PC-3 (cell line): ENCODE results near the gene COX4I1. TPM values are rescaled to one million over a fixed set of nuclear protein-coding genes. Genes with fewer than 3 reads are reported as not detected.

Source experiments
- ATAC-seq: fragments of 200-7000 bp; cut with Tn5 transposase; 2 replicates; pipeline ENCODE4 v1.9.1; 2020; ENCODE audit warnings: mild to moderate bottlenecking, moderate library complexity
- BruUV-seq: library from RNA; stranded (reverse); fragments of 400-500 nt; replicated peaks from 2 replicates; lab custom pipeline; 2021; lab: Mats Ljungman, UMichigan
- CTCF ChIA-PET: fragments of 300-600 bp; sonication (Branson Sonifier 250); formaldehyde crosslinking; loops from one replicate; lab custom pipeline; 2022; ENCODE audit warnings: antibody characterized with exemption; lab: Charles Lee
- POLR2A ChIA-PET: fragments of 300-600 bp; sonication (Branson Sonifier 250); formaldehyde crosslinking; loops from one replicate; lab custom pipeline; 2022; ENCODE audit warnings: antibody characterized with exemption; ENCODE audit not compliant: unreplicated experiment; lab: Charles Lee
- DNase-seq: peaks from one replicate; pipeline ENCODE4 v3.0.0-alpha.2; 2015
- H2AFZ ChIP-seq: fragments of 300-600 bp; sonication (generic); 2 replicates; pipeline ENCODE4 v1.6.0; 2016; ENCODE audit warnings: antibody characterized with exemption, low read length
- H3F3A ChIP-seq: fragments of 300-600 bp; sonication (generic); one replicate; pipeline ENCODE4 v1.6.0; 2017; ENCODE audit warnings: antibody characterized with exemption, low read length, control low read depth, mild to moderate bottlenecking; ENCODE audit not compliant: unreplicated experiment
- H3K27ac ChIP-seq: fragments of 300-600 bp; sonication (generic); 2 replicates; pipeline ENCODE4 v1.5.1; 2016; ENCODE audit warnings: mild to moderate bottlenecking, low read length
- H3K27me3 ChIP-seq: fragments of 300-600 bp; sonication (generic); 2 replicates; pipeline ENCODE4 v1.6.1; 2016; ENCODE audit warnings: low read length, mixed read lengths
- H3K36me3 ChIP-seq: fragments of 300-600 bp; sonication (generic); 2 replicates; pipeline ENCODE4 v1.6.1; 2016; ENCODE audit warnings: low read depth, mixed run types, low read length, mixed read lengths
- H3K4me1 ChIP-seq: fragments of 300-600 bp; sonication (generic); 2 replicates; pipeline ENCODE4 v1.5.1; 2016; ENCODE audit warnings: low read length; ENCODE audit not compliant: insufficient read depth
- H3K4me2 ChIP-seq: fragments of 300-600 bp; sonication (generic); 2 replicates; pipeline ENCODE4 v1.6.0; 2016; ENCODE audit warnings: low read length
- H3K4me3 ChIP-seq: fragments of 300-600 bp; sonication (generic); 2 replicates; pipeline ENCODE4 v1.5.1; 2016; ENCODE audit warnings: mild to moderate bottlenecking, low read length, mixed read lengths
- H3K79me2 ChIP-seq: fragments of 300-600 bp; sonication (generic); 2 replicates; pipeline ENCODE4 v1.6.1; 2017; ENCODE audit warnings: low read length, mixed read lengths
- H3K9ac ChIP-seq: fragments of 300-600 bp; sonication (generic); 2 replicates; pipeline ENCODE4 v1.6.0; 2016; ENCODE audit warnings: mild to moderate bottlenecking, low read length
- H3K9me2 ChIP-seq: fragments of 300-600 bp; sonication (generic); replicated peaks from 2 replicates; pipeline ENCODE4 v1.6.1; 2016; ENCODE audit warnings: mixed run types, low read length, mixed read lengths
- H3K9me3 ChIP-seq: fragments of 300-600 bp; sonication (generic); 2 replicates; pipeline ENCODE4 v1.6.1; 2016; ENCODE audit warnings: low read length, mixed read lengths
- H4K20me1 ChIP-seq: fragments of 300-600 bp; sonication (generic); 2 replicates; pipeline ENCODE4 v1.6.1; 2016; ENCODE audit warnings: low read length, mixed read lengths
- EZH2 ChIP-seq: fragments of 300-600 bp; sonication (generic); IDR thresholded peaks from one replicate; pipeline ENCODE4 v1.6.1; 2017; ENCODE audit warnings: antibody characterized with exemption, mild to moderate bottlenecking, low read length; ENCODE audit not compliant: unreplicated experiment
- EZH2phosphoT487 ChIP-seq: fragments of 300-600 bp; sonication (generic); IDR thresholded peaks from 2 replicates; pipeline ENCODE4 v1.6.1; 2018; ENCODE audit warnings: mild to moderate bottlenecking, antibody characterized with exemption, low read length, borderline replicate concordance
- intact Hi-C: fragments of 100-400 bp; cut with micrococcal nuclease; formaldehyde crosslinking; loops from 2 replicates; pipeline ENCODE4 v1.9.0; 2023
- total RNA-seq: library from RNA; depleted of rRNA; stranded (reverse); fragments of >200 nt; gene quantifications from 2 replicates; pipeline ENCODE4 v1.2.3, GENCODE V29; 2014
- TF ChIP-seq, protein P1 (sequence below): fragments of 300-600 bp; sonication (generic); conservative IDR thresholded peaks from 2 replicates; pipeline ENCODE4 v1.5.1; 2017; ENCODE audit warnings: antibody characterized with exemption, low read depth, mild to moderate bottlenecking, low read length

The COX4I1 gene
- total RNA-seq, 1 experiment from 2014 or later, result 598 TPM

DNA sequence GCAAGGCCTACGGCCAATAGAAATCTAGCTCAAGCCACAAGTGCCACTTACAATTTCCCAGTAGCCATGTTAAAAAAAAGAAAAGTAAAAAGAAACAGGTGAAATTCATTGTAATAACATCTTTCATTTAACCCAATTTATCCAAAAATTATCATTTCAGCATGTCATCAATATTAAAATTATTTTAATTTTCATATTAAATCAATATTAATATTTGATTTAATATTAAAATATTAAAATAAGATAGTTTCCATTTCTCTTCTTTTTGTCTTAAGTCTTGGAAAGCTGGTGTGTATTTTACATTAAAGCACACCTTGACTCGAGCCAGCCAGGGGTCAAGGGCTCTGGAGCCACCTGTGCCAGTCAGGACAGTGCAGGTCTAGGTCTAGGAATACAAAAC, 35.9 kb upstream of the COX4I1 start:
- TF ChIP-seq, protein P1, sequence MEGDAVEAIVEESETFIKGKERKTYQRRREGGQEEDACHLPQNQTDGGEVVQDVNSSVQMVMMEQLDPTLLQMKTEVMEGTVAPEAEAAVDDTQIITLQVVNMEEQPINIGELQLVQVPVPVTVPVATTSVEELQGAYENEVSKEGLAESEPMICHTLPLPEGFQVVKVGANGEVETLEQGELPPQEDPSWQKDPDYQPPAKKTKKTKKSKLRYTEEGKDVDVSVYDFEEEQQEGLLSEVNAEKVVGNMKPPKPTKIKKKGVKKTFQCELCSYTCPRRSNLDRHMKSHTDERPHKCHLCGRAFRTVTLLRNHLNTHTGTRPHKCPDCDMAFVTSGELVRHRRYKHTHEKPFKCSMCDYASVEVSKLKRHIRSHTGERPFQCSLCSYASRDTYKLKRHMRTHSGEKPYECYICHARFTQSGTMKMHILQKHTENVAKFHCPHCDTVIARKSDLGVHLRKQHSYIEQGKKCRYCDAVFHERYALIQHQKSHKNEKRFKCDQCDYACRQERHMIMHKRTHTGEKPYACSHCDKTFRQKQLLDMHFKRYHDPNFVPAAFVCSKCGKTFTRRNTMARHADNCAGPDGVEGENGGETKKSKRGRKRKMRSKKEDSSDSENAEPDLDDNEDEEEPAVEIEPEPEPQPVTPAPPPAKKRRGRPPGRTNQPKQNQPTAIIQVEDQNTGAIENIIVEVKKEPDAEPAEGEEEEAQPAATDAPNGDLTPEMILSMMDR, result no peak
- TF ChIP-seq EZH2phosphoT487, result no peak
- no peak for TF ChIP-seq EZH2
- H3K4me3 ChIP-seq, result no peak overlapping the region
- H3K4me2 ChIP-seq, result no peak overlapping the region
- H3K27me3 ChIP-seq, result no peaks in the 10 kb centered on the region
- no peaks in the 10 kb centered on the region for H3K79me2 ChIP-seq
- no peaks in the 10 kb centered on the region for H3F3A ChIP-seq
- H3K4me1 ChIP-seq, result peaks cover 14% of the 10 kb centered on the region
- no peak overlapping the region for H3K9ac ChIP-seq
- no peaks in the 10 kb centered on the region for H3K9me2 ChIP-seq
- ATAC-seq, result no peak
- no TSS peak for BruUV-seq
- H3K36me3 ChIP-seq, result no peaks in the 10 kb centered on the region
- H3K9me3 ChIP-seq, result no peaks in the 10 kb centered on the region
- no peaks in the 10 kb centered on the region for H4K20me1 ChIP-seq
- H3K27ac ChIP-seq, result no peak overlapping the region
- no peak overlapping the region for H2AFZ ChIP-seq
- intact Hi-C loops, result loop anchor here (5.0 kb wide), 1 partner anchor 86 kb away; no protein-coding TSS in a partner anchor
- POLR2A ChIA-PET, result interaction anchor here (0.7 kb wide), 1 partner anchor 148 kb away, joined by 6 read pairs; no protein-coding TSS in a partner anchor
- CTCF ChIA-PET, result no interaction called here
- no peak for DNase-seq

DNA sequence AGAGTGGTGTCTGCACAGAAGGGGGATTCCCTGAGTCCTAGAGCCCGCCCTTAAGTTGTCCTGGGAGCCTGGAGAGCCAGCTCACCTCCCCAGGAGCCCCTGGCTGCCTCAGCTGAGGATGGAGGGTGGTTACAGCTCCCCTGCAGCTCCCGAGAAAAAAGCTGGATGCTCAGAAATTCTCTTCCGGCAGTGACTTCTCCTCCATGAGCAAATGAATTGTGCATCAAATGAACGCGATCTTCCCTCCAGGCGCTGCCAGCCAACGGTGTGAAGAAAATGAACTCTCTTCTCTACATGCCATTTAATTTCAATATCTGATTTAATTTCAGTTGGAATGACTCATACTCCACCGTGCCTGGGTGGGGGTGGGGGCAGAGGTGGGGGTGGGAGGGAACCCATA, 34.3 kb upstream of the COX4I1 start:
- Histone ChIP-seq H3K27ac (no peak overlapping the region), H4K20me1 (no peaks in the 10 kb centered on the region), H3F3A (no peaks in the 10 kb centered on the region), H2AFZ (no peak overlapping the region), H3K9me2 (no peaks in the 10 kb centered on the region), H3K27me3 (no peaks in the 10 kb centered on the region), H3K79me2 (no peaks in the 10 kb centered on the region), H3K4me2 (no peak overlapping the region), H3K9ac (no peak overlapping the region), H3K9me3 (no peaks in the 10 kb centered on the region), H3K4me1 (peaks cover 14% of the 10 kb centered on the region), H3K36me3 (no peaks in the 10 kb centered on the region), H3K4me3 (no peak overlapping the region)
- DNase-seq (no peak), ATAC-seq (no peak)
- POLR2A ChIA-PET, result no interaction called here
- BruUV-seq, result no TSS peak
- CTCF ChIA-PET, result no interaction called here
- TF ChIP-seq, protein P1, result no peak
- TF ChIP-seq EZH2phosphoT487 (no peak), EZH2 (no peak)
- intact Hi-C loops, result no loop called here

DNA sequence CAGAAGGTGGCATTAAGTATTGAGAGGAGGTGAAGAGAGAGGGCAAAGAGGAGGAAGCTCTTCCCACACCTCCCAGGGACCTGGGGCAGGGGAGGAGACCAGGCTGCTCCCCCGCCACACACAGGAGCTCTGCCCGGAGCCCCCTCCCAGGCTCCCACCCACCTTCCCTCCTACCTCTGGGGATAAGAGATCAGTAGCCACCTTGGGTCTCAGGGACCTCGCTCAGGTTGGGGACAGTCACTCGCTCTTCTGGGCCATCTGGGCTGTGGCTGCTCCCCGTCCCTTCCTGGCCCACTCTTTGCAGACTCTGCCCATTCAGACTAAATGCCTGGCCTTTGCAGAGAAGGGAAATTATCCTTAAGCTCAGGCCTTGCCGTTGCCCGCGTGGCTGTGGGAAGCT, 33.7 kb upstream of the COX4I1 start:
- Histone ChIP-seq H4K20me1 (no peaks in the 10 kb centered on the region), H3K79me2 (no peaks in the 10 kb centered on the region), H3K9me2 (no peaks in the 10 kb centered on the region), H3K4me3 (no peak overlapping the region), H3K4me2 (no peak overlapping the region), H3K4me1 (peaks cover 14% of the 10 kb centered on the region), H3F3A (no peaks in the 10 kb centered on the region), H3K9ac (no peak overlapping the region), H3K36me3 (no peaks in the 10 kb centered on the region), H3K27me3 (no peaks in the 10 kb centered on the region), H3K9me3 (no peaks in the 10 kb centered on the region), H3K27ac (no peak overlapping the region), H2AFZ (no peak overlapping the region)
- TF ChIP-seq, protein P1, result no peak
- TF ChIP-seq EZH2phosphoT487, result no peak
- no peak for DNase-seq
- no peak for ATAC-seq
- intact Hi-C loops, result no loop called here
- ChIA-PET CTCF (no interaction called here), POLR2A (no interaction called here)
- BruUV-seq, result no TSS peak
